HEK293T (cell line): Measurements from ENCODE around the gene LAMB1.

Experiments used
- ARNT ChIP-seq: fragments of 450-650 bp; IDR thresholded peaks from 2 replicates; pipeline ENCODE4 v1.6.1; 2017; ENCODE audit warnings: mild to moderate bottlenecking
- BHLHE40 ChIP-seq: fragments of 450-650 bp; IDR thresholded peaks from 2 replicates; pipeline ENCODE4 v1.6.1; 2016; ENCODE audit warnings: mild to moderate bottlenecking, moderate library complexity, borderline replicate concordance
- CTBP1 ChIP-seq: fragments of 450-650 bp; IDR thresholded peaks from 2 replicates; pipeline ENCODE4 v1.6.1; 2016; ENCODE audit warnings: borderline replicate concordance
- ELF4 ChIP-seq: fragments of 450-650 bp; IDR thresholded peaks from 2 replicates; pipeline ENCODE4 v1.6.1; 2017; ENCODE audit warnings: antibody characterized with exemption
- FOXA1 ChIP-seq: fragments of 450-650 bp; IDR thresholded peaks from 2 replicates; pipeline ENCODE4 v1.6.1; 2016; ENCODE audit warnings: mild to moderate bottlenecking
- FOXK2 ChIP-seq: fragments of 450-650 bp; IDR thresholded peaks from 2 replicates; pipeline ENCODE4 v1.6.1; 2016; ENCODE audit warnings: mild to moderate bottlenecking
- FOXM1 ChIP-seq: fragments of 450-650 bp; IDR thresholded peaks from 2 replicates; pipeline ENCODE4 v1.6.1; 2017; ENCODE audit warnings: mild to moderate bottlenecking, borderline replicate concordance
- LEF1 ChIP-seq: fragments of 450-650 bp; IDR thresholded peaks from 2 replicates; pipeline ENCODE4 v1.6.1; 2017; ENCODE audit warnings: mild to moderate bottlenecking, borderline replicate concordance
- NFRKB ChIP-seq: fragments of 450-650 bp; IDR thresholded peaks from 2 replicates; pipeline ENCODE4 v1.6.1; 2016; ENCODE audit warnings: mild to moderate bottlenecking, moderate library complexity
- SP1 ChIP-seq: fragments of 450-650 bp; IDR thresholded peaks from 2 replicates; pipeline ENCODE4 v1.6.1; 2017
- SUZ12 ChIP-seq: fragments of 450-650 bp; IDR thresholded peaks from 2 replicates; pipeline ENCODE4 v1.6.1; 2016; ENCODE audit warnings: mild to moderate bottlenecking
- TARDBP ChIP-seq: fragments of 450-650 bp; IDR thresholded peaks from 2 replicates; pipeline ENCODE4 v1.6.1; 2016
- ZNF384 ChIP-seq: fragments of 450-650 bp; IDR thresholded peaks from 2 replicates; pipeline ENCODE4 v1.6.1; 2016

- TF ChIP-seq ZNF384: no peak
- no peak for TF ChIP-seq BHLHE40
- TF ChIP-seq SP1: no peak
- no peak for TF ChIP-seq SUZ12
- TF ChIP-seq FOXM1: no peak
- TF ChIP-seq ARNT: no peak
- TF ChIP-seq ELF4: no peak
- TF ChIP-seq FOXK2: no peak
- TF ChIP-seq TARDBP: no peak
- TF ChIP-seq CTBP1: no peak
- no peak for TF ChIP-seq NFRKB
- no peak for TF ChIP-seq LEF1
- TF ChIP-seq FOXA1: no peak
These were observed 124.3 kb downstream of the LAMB1 start for GRCh38 chr7:107878636-107879035.
